ENCODE data around the gene GCDH.

Gene GCDH

DNA sequence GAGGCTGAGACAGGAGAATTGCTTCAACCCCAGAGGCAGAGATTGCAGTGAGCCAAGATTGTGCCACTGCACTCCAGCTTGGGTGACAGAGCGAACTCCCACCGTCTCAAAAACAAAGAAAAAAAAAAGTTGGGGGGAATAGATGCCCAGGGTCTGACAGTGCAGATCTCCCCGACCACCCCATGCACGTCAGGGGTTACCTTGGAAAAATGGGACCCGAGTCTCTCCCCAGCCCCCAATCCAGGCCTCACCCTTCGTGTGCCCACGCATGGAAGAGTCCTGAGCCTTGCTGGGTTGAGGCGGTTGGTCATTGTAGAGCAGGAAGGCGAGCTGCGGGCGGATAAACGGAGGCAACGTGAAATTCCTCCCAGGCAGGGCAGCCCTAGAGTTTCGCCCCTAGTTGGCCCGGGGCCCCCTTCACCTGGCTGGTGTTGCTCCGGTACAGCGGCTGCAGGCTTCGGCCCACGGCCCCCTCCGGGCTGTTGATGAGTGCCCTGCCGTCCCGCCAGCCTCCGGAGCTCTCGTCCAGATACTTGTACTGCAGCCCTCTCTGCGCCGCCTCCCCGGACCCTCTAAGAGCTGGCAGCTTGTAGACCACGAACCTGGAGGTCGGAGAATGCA is 10.3 kb upstream of the GCDH start:
- Histone ChIP-seq H2AFZ (ENCODE audit: low read depth, low read length) (peak overlapping the region; percentile 29; the same call in 1 of the 2 replicates), H4K20me1 (ENCODE audit: insufficient read depth, low read length) (peaks cover 8% of the 10 kb centered on the region; the same call in 1 of the 2 replicates), H3K9ac (ENCODE audit: low read length) (peak overlapping the region; percentile 97), H3K4me3 (ENCODE audit: low read length) (peak overlapping the region; percentile 92), H3K4me1 (ENCODE audit: low read length) (peaks cover 16% of the 10 kb centered on the region), H3K79me2 (ENCODE audit: low read length) (peaks cover 19% of the 10 kb centered on the region), H3K9me3 (ENCODE audit: insufficient read depth, low read length) (peaks cover 19% of the 10 kb centered on the region), H3K4me2 (ENCODE audit: low read length) (peak overlapping the region; percentile 96), H3K27ac (ENCODE audit: low read length) (peak overlapping the region; percentile 85), H3K27me3 (ENCODE audit: low read depth, low read length) (no peaks in the 10 kb centered on the region), H3K36me3 (replicated peaks; ENCODE audit: low read depth, low read length) (peaks cover 34% of the 10 kb centered on the region)
- TF ChIP-seq EZH2phosphoT487 (IDR thresholded peaks at IDR 0.05; ENCODE audit: low read depth) = no peak
- TF ChIP-seq, protein P1, sequence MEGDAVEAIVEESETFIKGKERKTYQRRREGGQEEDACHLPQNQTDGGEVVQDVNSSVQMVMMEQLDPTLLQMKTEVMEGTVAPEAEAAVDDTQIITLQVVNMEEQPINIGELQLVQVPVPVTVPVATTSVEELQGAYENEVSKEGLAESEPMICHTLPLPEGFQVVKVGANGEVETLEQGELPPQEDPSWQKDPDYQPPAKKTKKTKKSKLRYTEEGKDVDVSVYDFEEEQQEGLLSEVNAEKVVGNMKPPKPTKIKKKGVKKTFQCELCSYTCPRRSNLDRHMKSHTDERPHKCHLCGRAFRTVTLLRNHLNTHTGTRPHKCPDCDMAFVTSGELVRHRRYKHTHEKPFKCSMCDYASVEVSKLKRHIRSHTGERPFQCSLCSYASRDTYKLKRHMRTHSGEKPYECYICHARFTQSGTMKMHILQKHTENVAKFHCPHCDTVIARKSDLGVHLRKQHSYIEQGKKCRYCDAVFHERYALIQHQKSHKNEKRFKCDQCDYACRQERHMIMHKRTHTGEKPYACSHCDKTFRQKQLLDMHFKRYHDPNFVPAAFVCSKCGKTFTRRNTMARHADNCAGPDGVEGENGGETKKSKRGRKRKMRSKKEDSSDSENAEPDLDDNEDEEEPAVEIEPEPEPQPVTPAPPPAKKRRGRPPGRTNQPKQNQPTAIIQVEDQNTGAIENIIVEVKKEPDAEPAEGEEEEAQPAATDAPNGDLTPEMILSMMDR (IDR thresholded peaks at IDR 0.05; ENCODE audit: low read depth, low read length) = no peak

DNA sequence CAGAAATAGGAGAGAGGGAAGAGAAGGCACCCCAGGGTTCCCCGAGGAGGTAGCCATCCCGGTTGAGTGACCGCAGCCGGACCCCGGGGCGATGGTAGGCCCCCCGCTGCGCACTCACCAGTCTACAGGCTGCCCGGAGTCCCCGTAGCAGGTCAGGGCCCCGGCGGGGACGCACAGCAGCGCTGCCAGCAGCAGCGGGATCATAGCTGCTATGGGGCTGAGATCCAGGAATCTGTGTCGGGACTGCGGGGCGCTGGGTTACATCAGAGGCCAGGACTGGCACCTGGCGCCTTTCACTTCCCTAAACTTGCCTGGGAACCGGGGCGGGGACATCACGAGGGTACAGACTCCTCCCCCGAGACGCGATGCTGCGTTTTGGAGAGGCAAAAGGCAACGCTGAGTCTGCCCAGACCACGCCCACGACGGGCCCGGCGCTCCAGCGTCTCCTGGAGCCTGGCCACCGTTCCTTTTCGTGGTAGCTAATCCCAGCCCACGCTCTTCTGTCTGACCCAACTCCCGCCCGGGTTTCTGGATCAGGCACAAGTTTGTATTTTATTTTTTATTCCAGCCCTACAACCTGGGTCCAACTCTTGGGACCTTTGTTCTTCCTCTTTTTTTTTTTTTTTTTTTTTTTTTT is 9.7 kb upstream of the GCDH start, which contains the start of gene DNASE2:
Gene DNASE2 (minus strand): TSS at position 278 of the 637 bp plus-strand sequence. CDS start 74 bp downstream, at position 204.
- Histone ChIP-seq H4K20me1 (ENCODE audit: insufficient read depth, low read length) (peaks cover 8% of the 10 kb centered on the region; the same call in 1 of the 2 replicates), H3K27ac (ENCODE audit: low read length) (peak within 1 kb of the TSS; percentile 85), H3K27me3 (ENCODE audit: low read depth, low read length) (no peaks in the 10 kb centered on the region), H3K4me2 (ENCODE audit: low read length) (peak within 1 kb of the TSS; percentile 96), H3K4me3 (ENCODE audit: low read length) (peak within 1 kb of the TSS; percentile 92), H2AFZ (ENCODE audit: low read depth, low read length) (peak within 1 kb of the TSS; percentile 29; the same call in 1 of the 2 replicates), H3K9me3 (ENCODE audit: insufficient read depth, low read length) (peaks cover 19% of the 10 kb centered on the region), H3K9ac (ENCODE audit: low read length) (peak within 1 kb of the TSS; percentile 97), H3K79me2 (ENCODE audit: low read length) (peaks cover 19% of the 10 kb centered on the region), H3K36me3 (replicated peaks; ENCODE audit: low read depth, low read length) (peaks cover 28% of the 10 kb centered on the region), H3K4me1 (ENCODE audit: low read length) (peaks cover 19% of the 10 kb centered on the region)
- TF ChIP-seq, protein P1 (IDR thresholded peaks at IDR 0.05; ENCODE audit: low read depth, low read length) = no peak
- TF ChIP-seq EZH2phosphoT487 (IDR thresholded peaks at IDR 0.05; ENCODE audit: low read depth) = no peak

DNA sequence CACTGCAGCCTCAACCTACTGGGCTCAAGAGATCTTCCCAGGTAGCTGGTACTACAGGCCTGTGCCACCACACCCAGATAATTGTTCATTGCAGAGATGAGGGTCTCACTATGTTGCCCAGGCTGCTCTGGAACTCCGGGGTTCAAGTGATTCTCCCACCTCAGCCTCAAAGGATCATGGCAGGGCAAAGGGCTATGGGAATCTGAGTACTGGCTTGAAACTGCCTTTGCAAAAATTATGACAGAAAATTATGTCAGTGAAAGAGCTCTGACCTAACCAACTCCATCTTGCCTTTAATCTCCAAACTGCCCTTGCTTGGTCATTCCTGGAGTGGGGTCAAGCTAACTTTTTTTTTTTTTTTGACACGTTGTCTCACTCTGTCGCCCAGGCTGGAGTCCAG is 8.4 kb upstream of the GCDH start:
- peaks cover 28% of the 10 kb centered on the region for H3K36me3 ChIP-seq (replicated peaks; ENCODE audit: low read depth, low read length)
- no peak overlapping the region for H2AFZ ChIP-seq (ENCODE audit: low read depth, low read length)
- peaks cover 19% of the 10 kb centered on the region for H3K79me2 ChIP-seq (ENCODE audit: low read length)
- H3K9me3 ChIP-seq (ENCODE audit: insufficient read depth, low read length) = peaks cover 19% of the 10 kb centered on the region
- H3K4me3 ChIP-seq (ENCODE audit: low read length) = no peak overlapping the region
- TF ChIP-seq, protein P1 (IDR thresholded peaks at IDR 0.05; ENCODE audit: low read depth, low read length) = no peak
- no peak for TF ChIP-seq EZH2phosphoT487 (IDR thresholded peaks at IDR 0.05; ENCODE audit: low read depth)
- no peak overlapping the region for H3K9ac ChIP-seq (ENCODE audit: low read length)
- no peak overlapping the region for H3K27ac ChIP-seq (ENCODE audit: low read length)
- H3K4me1 ChIP-seq (ENCODE audit: low read length) = peaks cover 21% of the 10 kb centered on the region
- no peak overlapping the region for H3K4me2 ChIP-seq (ENCODE audit: low read length)
- H3K27me3 ChIP-seq (ENCODE audit: low read depth, low read length) = no peaks in the 10 kb centered on the region
- H4K20me1 ChIP-seq (ENCODE audit: insufficient read depth, low read length) = peaks cover 8% of the 10 kb centered on the region; the same call in 1 of the 2 replicates

DNA sequence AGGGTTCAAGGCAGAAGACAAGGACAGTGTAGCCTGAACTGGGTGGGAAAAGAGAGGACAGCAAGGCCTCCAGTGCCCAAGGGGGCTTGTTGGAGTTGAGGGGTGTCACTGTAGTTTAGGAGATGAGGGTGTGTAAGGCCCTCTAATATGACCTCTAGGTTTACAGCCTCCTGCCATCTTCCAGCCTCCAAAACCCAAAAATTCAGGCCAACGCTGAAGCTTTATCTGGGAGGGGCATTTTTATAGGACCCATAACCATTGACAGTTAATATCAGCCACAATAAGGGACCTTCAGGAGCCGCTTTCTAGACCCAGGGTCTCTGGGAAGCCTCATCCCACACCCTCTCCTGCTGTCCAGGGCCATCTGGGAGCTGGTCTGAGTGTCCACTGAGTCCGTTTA is 6.8 kb upstream of the GCDH start:
- peaks cover 19% of the 10 kb centered on the region for H3K79me2 ChIP-seq (ENCODE audit: low read length)
- peaks cover 17% of the 10 kb centered on the region for H3K36me3 ChIP-seq (replicated peaks; ENCODE audit: low read depth, low read length)
- no peak overlapping the region for H3K9ac ChIP-seq (ENCODE audit: low read length)
- H3K4me1 ChIP-seq (ENCODE audit: low read length) = peaks cover 23% of the 10 kb centered on the region
- H4K20me1 ChIP-seq (ENCODE audit: insufficient read depth, low read length) = peaks cover 3% of the 10 kb centered on the region; the same call in 1 of the 2 replicates
- TF ChIP-seq, protein P1 (IDR thresholded peaks at IDR 0.05; ENCODE audit: low read depth, low read length) = no peak
- TF ChIP-seq EZH2phosphoT487 (IDR thresholded peaks at IDR 0.05; ENCODE audit: low read depth) = no peak
- peaks cover 19% of the 10 kb centered on the region for H3K9me3 ChIP-seq (ENCODE audit: insufficient read depth, low read length)
- H3K4me2 ChIP-seq (ENCODE audit: low read length) = no peak overlapping the region
- H3K27me3 ChIP-seq (ENCODE audit: low read depth, low read length) = no peaks in the 10 kb centered on the region
- no peak overlapping the region for H2AFZ ChIP-seq (ENCODE audit: low read depth, low read length)
- no peak overlapping the region for H3K27ac ChIP-seq (ENCODE audit: low read length)
- 0 out of 2 replicates have a peak overlapping the region, but pooled peaks have one; percentile 77 for H3K4me3 ChIP-seq (ENCODE audit: low read length)

All from OCI-LY3 (cell line).